Renal pelvis (tissue), 12 donors: ENCODE data around the gene C2orf81. TPM values are rescaled to one million over a fixed set of nuclear protein-coding genes. Genes with fewer than 3 reads are reported as not detected.
"Not testable (repeated sequence)": the region's sequence is repeated elsewhere in the genome, so short reads cannot be mapped to it uniquely, and the experiment has no call there.

ENCODE experiments used
- DNase-seq: peaks from one replicate; pipeline ENCODE4 v3.0.0-alpha.2; 2013
- long read RNA-seq, 16 experiments: transcript quantifications; one replicate each; lab custom pipeline, GENCODE V29; 2026
- polyA plus RNA-seq, 3 donors: library from polyadenylated mRNA; unstranded; fragments of 120-200 nt; gene quantifications; one replicate each; pipeline ENCODE4 v1.2.1, GENCODE V29; 2013; ENCODE audit not compliant: insufficient read length in 3 of 3

C2orf81 gene
- polyA plus RNA-seq: 1 to 10 TPM; 8.4 to 9.2 (median 8.5) TPM
- long read RNA-seq, donor 1, transcript C2orf81-206 (1 exons, 2,407 nt): major isoform, 17 of 19 reads
- long read RNA-seq, donor 1, partial matches to known transcripts: 0 of 19 reads
- long read RNA-seq, donor 1, other reads (novel, unspliced or antisense): 0 of 19 reads
- long read RNA-seq, donor 2, transcript C2orf81-206 (1 exons, 2,407 nt): major isoform, 5 of 9 reads
- long read RNA-seq, donor 2, partial matches to known transcripts: 0 of 9 reads
- long read RNA-seq, donor 2, other reads (novel, unspliced or antisense): 0 of 9 reads
- long read RNA-seq, donor 3, transcript C2orf81-206 (1 exons, 2,407 nt): major isoform, 10 of 10 reads
- long read RNA-seq, donor 3, partial matches to known transcripts: 0 of 10 reads
- long read RNA-seq, donor 3, other reads (novel, unspliced or antisense): 0 of 10 reads
- long read RNA-seq, donor 4, transcript C2orf81-206 (1 exons, 2,407 nt): major isoform, 12 of 13 reads
- long read RNA-seq, donor 4, partial matches to known transcripts: 0 of 13 reads
- long read RNA-seq, donor 4, other reads (novel, unspliced or antisense): 0 of 13 reads
- long read RNA-seq, donor 5, transcript C2orf81-206 (1 exons, 2,407 nt): major isoform, 8 of 8 reads
- long read RNA-seq, donor 5, partial matches to known transcripts: 0 of 8 reads
- long read RNA-seq, donor 5, other reads (novel, unspliced or antisense): 0 of 8 reads
- long read RNA-seq, donor 6, transcript C2orf81-206 (1 exons, 2,407 nt): major isoform, 7 of 9 reads
- long read RNA-seq, donor 6, partial matches to known transcripts: 0 of 9 reads
- long read RNA-seq, donor 6, other reads (novel, unspliced or antisense): 0 of 9 reads
- long read RNA-seq, donor 7, transcript C2orf81-206 (1 exons, 2,407 nt): major isoform, 14 of 14 reads
- long read RNA-seq, donor 7, partial matches to known transcripts: 0 of 14 reads
- long read RNA-seq, donor 7, other reads (novel, unspliced or antisense): 0 of 14 reads
- long read RNA-seq, donor 8, transcript C2orf81-206 (1 exons, 2,407 nt): major isoform, 8 of 8 reads
- long read RNA-seq, donor 8, partial matches to known transcripts: 0 of 8 reads
- long read RNA-seq, donor 8, other reads (novel, unspliced or antisense): 0 of 8 reads
- long read RNA-seq, donor 9, transcript C2orf81-206 (1 exons, 2,407 nt): major isoform, 13 of 13 reads
- long read RNA-seq, donor 9, partial matches to known transcripts: 0 of 13 reads
- long read RNA-seq, donor 9, other reads (novel, unspliced or antisense): 0 of 13 reads
- long read RNA-seq, donor 10, transcript C2orf81-206 (1 exons, 2,407 nt): major isoform, 14 of 14 reads
- long read RNA-seq, donor 10, partial matches to known transcripts: 0 of 14 reads
- long read RNA-seq, donor 10, other reads (novel, unspliced or antisense): 0 of 14 reads
- long read RNA-seq, donor 11, transcript C2orf81-206 (1 exons, 2,407 nt): major isoform, 5 of 5 reads
- long read RNA-seq, donor 11, partial matches to known transcripts: 0 of 5 reads
- long read RNA-seq, donor 11, other reads (novel, unspliced or antisense): 0 of 5 reads
- long read RNA-seq, donor 12, transcript C2orf81-206 (1 exons, 2,407 nt): major isoform, 15 of 17 reads
- long read RNA-seq, donor 12, partial matches to known transcripts: 0 of 17 reads
- long read RNA-seq, donor 12, other reads (novel, unspliced or antisense): 0 of 17 reads
- long read RNA-seq, donor 13, transcript C2orf81-206 (1 exons, 2,407 nt): major isoform, 14 of 14 reads
- long read RNA-seq, donor 13, partial matches to known transcripts: 0 of 14 reads
- long read RNA-seq, donor 13, other reads (novel, unspliced or antisense): 0 of 14 reads
- long read RNA-seq, donor 14: 0 reads
- long read RNA-seq, donor 15, transcript C2orf81-204 (2 exons, 883 nt): minor isoform, 5 of 17 reads
- long read RNA-seq, donor 15, transcript C2orf81-206 (1 exons, 2,407 nt): major isoform, 12 of 17 reads
- long read RNA-seq, donor 15, partial matches to known transcripts: 0 of 17 reads
- long read RNA-seq, donor 15, other reads (novel, unspliced or antisense): 0 of 17 reads
- long read RNA-seq, donor 16, transcript C2orf81-206 (1 exons, 2,407 nt): major isoform, 7 of 7 reads
- long read RNA-seq, donor 16, partial matches to known transcripts: 0 of 7 reads
- long read RNA-seq, donor 16, other reads (novel, unspliced or antisense): 0 of 7 reads

- peak; percentile 88 for DNase-seq
Observed at GRCh38 chr2:74421221-74421870, at the start of gene C2orf81, which contains the start of gene WDR54. Gene C2orf81, minus strand, starts transcription at chr2:74421619. Its CDS starts 59 bp downstream, at chr2:74421560. Gene WDR54, plus strand, starts transcription at chr2:74421730. Its CDS starts 424 bp downstream, at chr2:74422154.

GRCh38 chr2:74470742-74471141, 49.3 kb upstream of the C2orf81 start:
- DNase-seq: not testable (repeated sequence)

GRCh38 chr2:74464406-74464805, 43.0 kb upstream of the C2orf81 start:
- DNase-seq: no peak

- no peak for DNase-seq
Observed at GRCh38 chr2:74462786-74463105, 41.3 kb upstream of the C2orf81 start.

- DNase-seq: no peak
Observed at GRCh38 chr2:74462054-74462785, 40.8 kb upstream of the C2orf81 start.

- no peak for DNase-seq
Observed at GRCh38 chr2:74461187-74462053, 40.0 kb upstream of the C2orf81 start.

GRCh38 chr2:74460187-74460586, 38.8 kb upstream of the C2orf81 start:
- not testable (repeated sequence) for DNase-seq

GRCh38 chr2:74459503-74460118, 38.2 kb upstream of the C2orf81 start:
- DNase-seq: not testable (repeated sequence)

GRCh38 chr2:74458938-74459363, 37.5 kb upstream of the C2orf81 start:
- DNase-seq: no peak

- peak; percentile 100 for DNase-seq
Observed at GRCh38 chr2:74458132-74458937, 36.9 kb upstream of the C2orf81 start, which contains the start of gene WBP1. Gene WBP1, plus strand, starts transcription at chr2:74458438. Its CDS starts 165 bp downstream, at chr2:74458603.

GRCh38 chr2:74457549-74458131, 36.2 kb upstream of the C2orf81 start:
- no peak for DNase-seq

- DNase-seq: no peak
Observed at GRCh38 chr2:74457129-74457548, 35.7 kb upstream of the C2orf81 start.

- peak; percentile 98 for DNase-seq
Observed at GRCh38 chr2:74454654-74455511, 33.5 kb upstream of the C2orf81 start, which contains the start of gene INO80B. Gene INO80B, plus strand, starts transcription at chr2:74455087. Its CDS starts 30 bp downstream, at chr2:74455117.

GRCh38 chr2:74450570-74451190, 29.3 kb upstream of the C2orf81 start:
- DNase-seq: no peak
